Measurements from ENCODE around the gene TFB1M.
"Not testable (repeated sequence)": the region's sequence is repeated elsewhere in the genome, so short reads cannot be mapped to it uniquely, and the experiment has no call there.

The TFB1M gene

GRCh38 chr6:155349129-155349528 lies 34.8 kb upstream of the TFB1M start:
- H3K4me3 ChIP-seq (ENCODE audit: low read depth, low read length), result no peak overlapping the region
- no peak for TF ChIP-seq CTCF (IDR thresholded peaks at IDR 0.05; ENCODE audit: low read depth, low read length)

GRCh38 chr6:155347800-155348199 lies 33.5 kb upstream of the TFB1M start:
- no peak overlapping the region for H3K4me3 ChIP-seq (ENCODE audit: low read depth, low read length)
- no peak for TF ChIP-seq CTCF (IDR thresholded peaks at IDR 0.05; ENCODE audit: low read depth, low read length)

GRCh38 chr6:155346957-155347356 lies 32.7 kb upstream of the TFB1M start:
- no peak overlapping the region for H3K4me3 ChIP-seq (ENCODE audit: low read depth, low read length)
- no peak for TF ChIP-seq CTCF (IDR thresholded peaks at IDR 0.05; ENCODE audit: low read depth, low read length)

GRCh38 chr6:155344341-155345006 lies 30.2 kb upstream of the TFB1M start:
- H3K4me3 ChIP-seq (ENCODE audit: low read depth, low read length), result no peak overlapping the region
- TF ChIP-seq CTCF (IDR thresholded peaks at IDR 0.05; ENCODE audit: low read depth, low read length), result no peak

GRCh38 chr6:155341130-155341828 lies 27.0 kb upstream of the TFB1M start:
- no peak overlapping the region for H3K4me3 ChIP-seq (ENCODE audit: low read depth, low read length)
- no peak for TF ChIP-seq CTCF (IDR thresholded peaks at IDR 0.05; ENCODE audit: low read depth, low read length)

- no peak overlapping the region for H3K4me3 ChIP-seq (ENCODE audit: low read depth, low read length)
- peak; percentile 46; the same call in 1 of the 2 replicates for TF ChIP-seq CTCF (IDR thresholded peaks at IDR 0.05; ENCODE audit: low read depth, low read length)
Observed at GRCh38 chr6:155340464-155341129, 26.3 kb upstream of the TFB1M start.

GRCh38 chr6:155339929-155340328 lies 25.6 kb upstream of the TFB1M start:
- not testable (repeated sequence) for H3K4me3 ChIP-seq (ENCODE audit: low read depth, low read length)

GRCh38 chr6:155338237-155338636 lies 24.0 kb upstream of the TFB1M start:
- not testable (repeated sequence) for H3K4me3 ChIP-seq (ENCODE audit: low read depth, low read length)
